OCI-LY1 (cell line): ENCODE results near the gene B4GALT5.
"Not testable (repeated sequence)": the region's sequence is repeated elsewhere in the genome, so short reads cannot be mapped to it uniquely, and the experiment has no call there.

Experiments
- H2AFZ ChIP-seq: fragments of 200-600 bp; sonication (generic), shearing (Covaris generic); 2 replicates; pipeline ENCODE4 v1.6.0; 2014; ENCODE audit warnings: antibody characterized with exemption, mild to moderate bottlenecking, low read length
- H3F3A ChIP-seq: fragments of 200-600 bp; sonication (generic), shearing (Covaris generic); 2 replicates; pipeline ENCODE4 v1.6.0; 2014; ENCODE audit warnings: mild to moderate bottlenecking, antibody characterized with exemption, low read length, moderate library complexity; ENCODE audit not compliant: insufficient read depth
- H3K27ac ChIP-seq: fragments of 200-600 bp; sonication (generic); 2 replicates; pipeline ENCODE4 v1.5.1; 2014; ENCODE audit warnings: low read length, mixed run types, mild to moderate bottlenecking, low read depth; ENCODE audit not compliant: poor library complexity, severe bottlenecking
- H3K27me3 ChIP-seq: fragments of 200-600 bp; sonication (generic); 2 replicates; pipeline ENCODE4 v1.6.0; 2014; ENCODE audit warnings: antibody characterized with exemption, mild to moderate bottlenecking, low read length, moderate library complexity; ENCODE audit not compliant: insufficient read depth
- H3K36me3 ChIP-seq: fragments of 200-600 bp; sonication (generic); 2 replicates; pipeline ENCODE4 v1.6.1; 2014; ENCODE audit warnings: mild to moderate bottlenecking, antibody characterized with exemption, low read length, moderate library complexity, mixed read lengths; ENCODE audit not compliant: insufficient read depth
- H3K4me1 ChIP-seq: fragments of 200-600 bp; sonication (generic); 2 replicates; pipeline ENCODE4 v1.5.1; 2014; ENCODE audit warnings: mild to moderate bottlenecking, low read length, moderate library complexity; ENCODE audit not compliant: insufficient read depth, severe bottlenecking
- H3K4me2 ChIP-seq: fragments of 200-600 bp; sonication (generic), shearing (Covaris generic); 2 replicates; pipeline ENCODE4 v1.6.1; 2014; ENCODE audit warnings: low read length
- H3K4me3 ChIP-seq: fragments of 200-600 bp; sonication (generic); 2 replicates; pipeline ENCODE4 v1.5.1; 2014; ENCODE audit warnings: low read length, low read depth, mild to moderate bottlenecking, mixed read lengths; ENCODE audit not compliant: poor library complexity, severe bottlenecking
- H3K79me2 ChIP-seq: fragments of 200-600 bp; shearing (Covaris generic); 2 replicates; pipeline ENCODE4 v1.6.1; 2016; ENCODE audit warnings: mixed run types, low read length, mixed read lengths; ENCODE audit not compliant: insufficient read depth
- H3K9ac ChIP-seq: fragments of 200-600 bp; sonication (generic), shearing (Covaris generic); 2 replicates; pipeline ENCODE4 v1.6.1; 2014; ENCODE audit warnings: mild to moderate bottlenecking, low read length, mixed read lengths
- H3K9me2 ChIP-seq: fragments of 200-600 bp; sonication (generic), shearing (Covaris generic); 2 replicates; pipeline ENCODE4 v1.6.1; 2014; ENCODE audit warnings: low read depth, mild to moderate bottlenecking, low read length, mixed read lengths
- H3K9me3 ChIP-seq: fragments of 200-600 bp; shearing (Covaris generic); 2 replicates; pipeline ENCODE4 v1.6.1; 2014; ENCODE audit warnings: low read length, mixed read lengths
- H4K20me1 ChIP-seq: fragments of 200-600 bp; sonication (generic), shearing (Covaris generic); 2 replicates; pipeline ENCODE4 v1.6.0; 2016; ENCODE audit warnings: mild to moderate bottlenecking, low read length; ENCODE audit not compliant: insufficient read depth
- CTCF ChIP-seq: fragments of 200-600 bp; sonication (generic), shearing (Covaris generic); IDR thresholded peaks from 2 replicates; pipeline ENCODE4 v1.5.1; 2017; ENCODE audit warnings: mild to moderate bottlenecking, antibody characterized with exemption, low read length, moderate library complexity, mixed read lengths
- EZH2 ChIP-seq: fragments of 200-600 bp; sonication (generic), shearing (Covaris generic); IDR thresholded peaks from 2 replicates; pipeline ENCODE4 v1.8.0; 2017; ENCODE audit warnings: borderline replicate concordance, mixed run types, mild to moderate bottlenecking, antibody characterized with exemption, low read length, moderate library complexity, mixed read lengths

Gene B4GALT5

GRCh38 chr20:49706630-49707091, 7.0 kb downstream of the B4GALT5 start:
- peak overlapping the region; percentile 13; the same call in 1 of the 2 replicates for H3K9ac ChIP-seq
- no peaks in the 10 kb centered on the region for H3K9me2 ChIP-seq
- H3K79me2 ChIP-seq = peaks cover 81% of the 10 kb centered on the region
- no peaks in the 10 kb centered on the region for H3K36me3 ChIP-seq
- peaks cover 20% of the 10 kb centered on the region for H3F3A ChIP-seq
- no peak overlapping the region for H2AFZ ChIP-seq
- TF ChIP-seq CTCF = no peak
- no peak for TF ChIP-seq EZH2
- H4K20me1 ChIP-seq = no peaks in the 10 kb centered on the region
- H3K9me3 ChIP-seq = no peaks in the 10 kb centered on the region
- peak overlapping the region; percentile 47; the same call in 1 of the 2 replicates for H3K4me2 ChIP-seq
- no peaks in the 10 kb centered on the region for H3K27me3 ChIP-seq
- peak overlapping the region; percentile 87 for H3K27ac ChIP-seq
- peak overlapping the region; percentile 5 for H3K4me3 ChIP-seq
- H3K4me1 ChIP-seq = peaks cover 100% of the 10 kb centered on the region

GRCh38 chr20:49705893-49706292, 7.8 kb downstream of the B4GALT5 start:
- not testable (repeated sequence) for H3K9me2 ChIP-seq, H4K20me1 ChIP-seq

GRCh38 chr20:49705358-49705757, 8.3 kb downstream of the B4GALT5 start:
- Histone ChIP-seq H3K4me3 (peak overlapping the region; percentile 3), H3K36me3 (no peaks in the 10 kb centered on the region), H2AFZ (no peak overlapping the region), H3K27ac (peak overlapping the region; percentile 87), H3K4me2 (peak overlapping the region; percentile 88; the same call in 1 of the 2 replicates), H3K9me2 (no peaks in the 10 kb centered on the region), H3K9ac (peak overlapping the region; percentile 6; the same call in 1 of the 2 replicates), H3K4me1 (peaks cover 100% of the 10 kb centered on the region), H4K20me1 (no peaks in the 10 kb centered on the region), H3K79me2 (peaks cover 81% of the 10 kb centered on the region), H3K27me3 (no peaks in the 10 kb centered on the region), H3K9me3 (no peaks in the 10 kb centered on the region), H3F3A (peaks cover 20% of the 10 kb centered on the region)
- TF ChIP-seq CTCF = no peak
- TF ChIP-seq EZH2 = no peak

More at GRCh38 chr20:49705893-49706292, 7.8 kb downstream of the B4GALT5 start:
- not testable (repeated sequence) for H2AFZ ChIP-seq, H3K4me3 ChIP-seq, H3K27me3 ChIP-seq, H3K9me3 ChIP-seq, H3K9ac ChIP-seq, H3K36me3 ChIP-seq
- peaks cover 20% of the 10 kb centered on the region for H3F3A ChIP-seq
- peaks cover 81% of the 10 kb centered on the region for H3K79me2 ChIP-seq
- peak overlapping the region; percentile 87 for H3K27ac ChIP-seq
- H3K4me2 ChIP-seq = peak overlapping the region; percentile 88; the same call in 1 of the 2 replicates
- H3K4me1 ChIP-seq = peaks cover 100% of the 10 kb centered on the region

- Histone ChIP-seq H3K4me3 (peak overlapping the region; percentile 3), H3K27ac (peak overlapping the region; percentile 87), H3K27me3 (no peaks in the 10 kb centered on the region), H3K36me3 (no peaks in the 10 kb centered on the region), H3K4me1 (peaks cover 100% of the 10 kb centered on the region), H3K9me2 (no peaks in the 10 kb centered on the region), H3K9me3 (no peaks in the 10 kb centered on the region), H2AFZ (no peak overlapping the region), H4K20me1 (no peaks in the 10 kb centered on the region), H3K4me2 (peak overlapping the region; percentile 88), H3K79me2 (peaks cover 81% of the 10 kb centered on the region), H3F3A (peaks cover 21% of the 10 kb centered on the region), H3K9ac (peak overlapping the region; percentile 6; the same call in 1 of the 2 replicates)
- TF ChIP-seq CTCF (no peak), EZH2 (no peak)
These were observed 8.7 kb downstream of the B4GALT5 start for GRCh38 chr20:49704932-49705336.
